ENCODE measurements around the gene RPL3. TPM values are rescaled to one million over a fixed set of nuclear protein-coding genes. Genes with fewer than 3 reads are reported as not detected.
"Not testable (repeated sequence)": the region's sequence is repeated elsewhere in the genome, so short reads cannot be mapped to it uniquely, and the experiment has no call there.

The RPL3 gene
- total and polyA plus RNA-seq, 2 donors (not counting 1 experiment from before 2014, with no cell fraction given): 2,627 to 2,862 TPM

- Histone ChIP-seq H3K4me2 (ENCODE audit: extremely low read depth, insufficient read depth, low read length) (no peak overlapping the region), H3K9ac (ENCODE audit: insufficient read depth, low read length) (no peak overlapping the region), H3K79me2 (ENCODE audit: control insufficient read depth, insufficient read depth, low read length) (no peaks in the 10 kb centered on the region), H3K4me1 (ENCODE audit: control insufficient read depth, extremely low read depth, insufficient read depth, low read length) (no peaks in the 10 kb centered on the region), H3K9me3 (ENCODE audit: control insufficient read depth, insufficient read depth, low read depth, low read length) (no peaks in the 10 kb centered on the region), H3K4me3 (replicated peaks in 1 of 4; ENCODE audit: control extremely low read depth in 1 of 4, insufficient read depth in 1 of 4, low read depth in 3 of 4, low read length in 4 of 4) (no peak overlapping the region), H3K36me3 (ENCODE audit: control insufficient read depth, insufficient read depth, low read length) (no peaks in the 10 kb centered on the region), H2AFZ (ENCODE audit: low read length) (no peak overlapping the region), H4K20me1 (ENCODE audit: control insufficient read depth, extremely low read depth, insufficient read depth, low read length) (no peaks in the 10 kb centered on the region), H3K27ac (ENCODE audit: insufficient read depth, low read length) (no peak overlapping the region), H3K27me3 (ENCODE audit: control insufficient read depth, insufficient read depth, low read length) (no peaks in the 10 kb centered on the region)
- no peak for DNase-seq (ENCODE audit: low read depth in 2 of 2)
- TF ChIP-seq EZH2 (IDR thresholded peaks at IDR 0.05; ENCODE audit: low read length, missing control alignments) (no peak), CTCF (conservative IDR thresholded peaks at IDR 0.05 in 1 of 2, IDR thresholded peaks at IDR 0.05 in 1 of 2; ENCODE audit: low read depth in 1 of 2, low read length in 2 of 2) (no peak)
These were observed 40.3 kb upstream of the RPL3 start for GRCh38 chr22:39359659-39360195.

GRCh38 chr22:39358197-39358596 is 38.8 kb upstream of the RPL3 start:
- not testable (repeated sequence) for H3K4me3 ChIP-seq (replicated peaks in 1 of 4; ENCODE audit: control extremely low read depth in 1 of 4, insufficient read depth in 1 of 4, low read depth in 3 of 4, low read length in 4 of 4); H3K36me3 ChIP-seq (ENCODE audit: control insufficient read depth, insufficient read depth, low read length); H3K9me3 ChIP-seq (ENCODE audit: control insufficient read depth, insufficient read depth, low read depth, low read length); H3K27ac ChIP-seq (ENCODE audit: insufficient read depth, low read length); H4K20me1 ChIP-seq (ENCODE audit: control insufficient read depth, extremely low read depth, insufficient read depth, low read length); H3K9ac ChIP-seq (ENCODE audit: insufficient read depth, low read length); H3K4me1 ChIP-seq (ENCODE audit: control insufficient read depth, extremely low read depth, insufficient read depth, low read length); H2AFZ ChIP-seq (ENCODE audit: low read length); H3K27me3 ChIP-seq (ENCODE audit: control insufficient read depth, insufficient read depth, low read length); DNase-seq (ENCODE audit: low read depth in 2 of 2); H3K79me2 ChIP-seq (ENCODE audit: control insufficient read depth, insufficient read depth, low read length); H3K4me2 ChIP-seq (ENCODE audit: extremely low read depth, insufficient read depth, low read length)

GRCh38 chr22:39357110-39358108 is 38.0 kb upstream of the RPL3 start:
- H3K4me2 ChIP-seq (ENCODE audit: extremely low read depth, insufficient read depth, low read length); H3K4me1 ChIP-seq (ENCODE audit: control insufficient read depth, extremely low read depth, insufficient read depth, low read length); H3K36me3 ChIP-seq (ENCODE audit: control insufficient read depth, insufficient read depth, low read length); H4K20me1 ChIP-seq (ENCODE audit: control insufficient read depth, extremely low read depth, insufficient read depth, low read length); H3K4me3 ChIP-seq (replicated peaks in 1 of 4; ENCODE audit: control extremely low read depth in 1 of 4, insufficient read depth in 1 of 4, low read depth in 3 of 4, low read length in 4 of 4); H3K9me3 ChIP-seq (ENCODE audit: control insufficient read depth, insufficient read depth, low read depth, low read length); H2AFZ ChIP-seq (ENCODE audit: low read length); H3K27ac ChIP-seq (ENCODE audit: insufficient read depth, low read length); H3K27me3 ChIP-seq (ENCODE audit: control insufficient read depth, insufficient read depth, low read length); H3K79me2 ChIP-seq (ENCODE audit: control insufficient read depth, insufficient read depth, low read length); DNase-seq (ENCODE audit: low read depth in 2 of 2); H3K9ac ChIP-seq (ENCODE audit: insufficient read depth, low read length): not testable (repeated sequence)

GRCh38 chr22:39356464-39356863 is 37.0 kb upstream of the RPL3 start:
- Histone ChIP-seq H3K79me2 (ENCODE audit: control insufficient read depth, insufficient read depth, low read length) (no peaks in the 10 kb centered on the region), H3K4me1 (ENCODE audit: control insufficient read depth, extremely low read depth, insufficient read depth, low read length) (no peaks in the 10 kb centered on the region), H4K20me1 (ENCODE audit: control insufficient read depth, extremely low read depth, insufficient read depth, low read length) (no peaks in the 10 kb centered on the region), H3K4me2 (ENCODE audit: extremely low read depth, insufficient read depth, low read length) (no peak overlapping the region), H3K9me3 (ENCODE audit: control insufficient read depth, insufficient read depth, low read depth, low read length) (no peaks in the 10 kb centered on the region), H3K36me3 (ENCODE audit: control insufficient read depth, insufficient read depth, low read length) (no peaks in the 10 kb centered on the region), H3K4me3 (replicated peaks in 1 of 4; ENCODE audit: control extremely low read depth in 1 of 4, insufficient read depth in 1 of 4, low read depth in 3 of 4, low read length in 4 of 4) (no peak overlapping the region), H3K9ac (ENCODE audit: insufficient read depth, low read length) (no peak overlapping the region), H2AFZ (ENCODE audit: low read length) (no peak overlapping the region), H3K27ac (ENCODE audit: insufficient read depth, low read length) (no peak overlapping the region), H3K27me3 (ENCODE audit: control insufficient read depth, insufficient read depth, low read length) (no peaks in the 10 kb centered on the region)
- TF ChIP-seq EZH2 (IDR thresholded peaks at IDR 0.05; ENCODE audit: low read length, missing control alignments) (no peak), CTCF (conservative IDR thresholded peaks at IDR 0.05 in 1 of 2, IDR thresholded peaks at IDR 0.05 in 1 of 2; ENCODE audit: low read depth in 1 of 2, low read length in 2 of 2) (no peak)
- DNase-seq (ENCODE audit: low read depth in 2 of 2): no peak

- not testable (repeated sequence) for H3K36me3 ChIP-seq (ENCODE audit: control insufficient read depth, insufficient read depth, low read length); H3K9me3 ChIP-seq (ENCODE audit: control insufficient read depth, insufficient read depth, low read depth, low read length); H3K9ac ChIP-seq (ENCODE audit: insufficient read depth, low read length); H3K27me3 ChIP-seq (ENCODE audit: control insufficient read depth, insufficient read depth, low read length); H3K79me2 ChIP-seq (ENCODE audit: control insufficient read depth, insufficient read depth, low read length); H3K27ac ChIP-seq (ENCODE audit: insufficient read depth, low read length); H3K4me2 ChIP-seq (ENCODE audit: extremely low read depth, insufficient read depth, low read length); H4K20me1 ChIP-seq (ENCODE audit: control insufficient read depth, extremely low read depth, insufficient read depth, low read length); H3K4me1 ChIP-seq (ENCODE audit: control insufficient read depth, extremely low read depth, insufficient read depth, low read length); DNase-seq (ENCODE audit: low read depth in 2 of 2); H2AFZ ChIP-seq (ENCODE audit: low read length); H3K4me3 ChIP-seq (replicated peaks in 1 of 4; ENCODE audit: control extremely low read depth in 1 of 4, insufficient read depth in 1 of 4, low read depth in 3 of 4, low read length in 4 of 4)
These were observed 36.4 kb upstream of the RPL3 start for GRCh38 chr22:39355805-39356204.

Measured in fibroblast of lung (primary cell).